ENCODE measurements around the gene ICE1. TPM values are rescaled to one million over a fixed set of nuclear protein-coding genes. Genes with fewer than 3 reads are reported as not detected.
"Not testable (repeated sequence)": the region's sequence is repeated elsewhere in the genome, so short reads cannot be mapped to it uniquely, and the experiment has no call there.

Gene ICE1
- total RNA-seq, 1 experiment from 2014 or later = 68.4 TPM

GRCh38 chr5:5475975-5476374 lies 53.5 kb downstream of the ICE1 start:
- no TSS peak for BruUV-seq (replicated peaks)
- Histone ChIP-seq H3K36me3 (ENCODE audit: low read depth) (0 out of 2 replicates have a peak, but pooled peaks cover 19% of the 10 kb centered on the region), H3K4me3 (no peak overlapping the region), H3K4me2 (no peak overlapping the region), H4K20me1 (ENCODE audit: insufficient read depth) (no peaks in the 10 kb centered on the region), H3K9me3 (ENCODE audit: insufficient read depth, low read depth) (no peaks in the 10 kb centered on the region), H3K9me2 (ENCODE audit: insufficient read depth) (no peaks in the 10 kb centered on the region), H3K4me1 (replicated peaks; ENCODE audit: insufficient read depth) (no peaks in the 10 kb centered on the region), H2AFZ (no peak overlapping the region), H3F3A (ENCODE audit: insufficient read depth, low read depth) (0 out of 2 replicates have a peak, but pooled peaks cover 3% of the 10 kb centered on the region), H3K27ac (no peak overlapping the region), H3K27me3 (ENCODE audit: insufficient read depth, low read depth) (no peaks in the 10 kb centered on the region), H3K79me2 (ENCODE audit: low read depth) (no peaks in the 10 kb centered on the region)
- POLR2A ChIA-PET (ENCODE audit: unreplicated experiment) = interaction anchor here (0.6 kb wide), 1 partner anchor 233 kb away, joined by 3 read pairs; no protein-coding TSS in a partner anchor
- intact Hi-C loops (cut with micrococcal nuclease; ENCODE audit: unreplicated experiment) = no loop called here
- CTCF ChIA-PET = no interaction called here
- TF ChIP-seq CTCF (conservative IDR thresholded peaks at IDR 0.05) = no peak
- no peak for TF ChIP-seq EZH2 (IDR thresholded peaks at IDR 0.05; ENCODE audit: low read depth)
- DNase-seq = no peak

GRCh38 chr5:5479578-5479977 lies 57.1 kb downstream of the ICE1 start:
- CTCF ChIA-PET; H3F3A ChIP-seq (ENCODE audit: insufficient read depth, low read depth); H3K27me3 ChIP-seq (ENCODE audit: insufficient read depth, low read depth); H2AFZ ChIP-seq; DNase-seq; H3K4me3 ChIP-seq; H4K20me1 ChIP-seq (ENCODE audit: insufficient read depth); H3K9me2 ChIP-seq (ENCODE audit: insufficient read depth); H3K27ac ChIP-seq; BruUV-seq (replicated peaks); H3K4me1 ChIP-seq (replicated peaks; ENCODE audit: insufficient read depth); H3K79me2 ChIP-seq (ENCODE audit: low read depth); H3K9me3 ChIP-seq (ENCODE audit: insufficient read depth, low read depth); intact Hi-C loops (cut with micrococcal nuclease; ENCODE audit: unreplicated experiment); H3K4me2 ChIP-seq: not testable (repeated sequence)
- POLR2A ChIA-PET (ENCODE audit: unreplicated experiment) = interaction anchor here (0.5 to 0.6 kb wide), 2 partner anchors 57 to 1055 kb away, joined by 3 to 19 read pairs; partner anchors contain the start of gene ICE1
- H3K36me3 ChIP-seq (ENCODE audit: low read depth) = 0 out of 2 replicates have a peak, but pooled peaks cover 14% of the 10 kb centered on the region

GRCh38 chr5:5480481-5481111 lies 58.1 kb downstream of the ICE1 start:
- no TSS peak for BruUV-seq (replicated peaks)
- H3K9me3 ChIP-seq (ENCODE audit: insufficient read depth, low read depth) = no peaks in the 10 kb centered on the region
- H4K20me1 ChIP-seq (ENCODE audit: insufficient read depth) = no peaks in the 10 kb centered on the region
- ChIA-PET CTCF (no interaction called here), POLR2A (ENCODE audit: unreplicated experiment) (no interaction called here)
- H3K4me2 ChIP-seq = no peak overlapping the region
- no peak overlapping the region for H2AFZ ChIP-seq
- no peaks in the 10 kb centered on the region for H3K79me2 ChIP-seq (ENCODE audit: low read depth)
- no peaks in the 10 kb centered on the region for H3K27me3 ChIP-seq (ENCODE audit: insufficient read depth, low read depth)
- H3K9me2 ChIP-seq (ENCODE audit: insufficient read depth) = no peaks in the 10 kb centered on the region
- H3K4me1 ChIP-seq (replicated peaks; ENCODE audit: insufficient read depth) = no peaks in the 10 kb centered on the region
- 0 out of 2 replicates have a peak, but pooled peaks cover 3% of the 10 kb centered on the region for H3F3A ChIP-seq (ENCODE audit: insufficient read depth, low read depth)
- TF ChIP-seq CTCF (conservative IDR thresholded peaks at IDR 0.05) (no peak), EZH2 (IDR thresholded peaks at IDR 0.05; ENCODE audit: low read depth) (no peak)
- H3K36me3 ChIP-seq (ENCODE audit: low read depth) = peaks cover 10% of the 10 kb centered on the region; the same call in 1 of the 2 replicates
- H3K27ac ChIP-seq = no peak overlapping the region
- no peak overlapping the region for H3K4me3 ChIP-seq
- DNase-seq = no peak
- intact Hi-C loops (cut with micrococcal nuclease; ENCODE audit: unreplicated experiment) = no loop called here
